HG03196 (cell line): Measurements from ENCODE around the gene PRDM15.

Experiments used
- ATAC-seq: cut with Tn5 transposase; IDR thresholded peaks from one replicate; pipeline ENCODE4 v1.9.1; 2021; ENCODE audit not compliant: unreplicated experiment

PRDM15 gene

DNA sequence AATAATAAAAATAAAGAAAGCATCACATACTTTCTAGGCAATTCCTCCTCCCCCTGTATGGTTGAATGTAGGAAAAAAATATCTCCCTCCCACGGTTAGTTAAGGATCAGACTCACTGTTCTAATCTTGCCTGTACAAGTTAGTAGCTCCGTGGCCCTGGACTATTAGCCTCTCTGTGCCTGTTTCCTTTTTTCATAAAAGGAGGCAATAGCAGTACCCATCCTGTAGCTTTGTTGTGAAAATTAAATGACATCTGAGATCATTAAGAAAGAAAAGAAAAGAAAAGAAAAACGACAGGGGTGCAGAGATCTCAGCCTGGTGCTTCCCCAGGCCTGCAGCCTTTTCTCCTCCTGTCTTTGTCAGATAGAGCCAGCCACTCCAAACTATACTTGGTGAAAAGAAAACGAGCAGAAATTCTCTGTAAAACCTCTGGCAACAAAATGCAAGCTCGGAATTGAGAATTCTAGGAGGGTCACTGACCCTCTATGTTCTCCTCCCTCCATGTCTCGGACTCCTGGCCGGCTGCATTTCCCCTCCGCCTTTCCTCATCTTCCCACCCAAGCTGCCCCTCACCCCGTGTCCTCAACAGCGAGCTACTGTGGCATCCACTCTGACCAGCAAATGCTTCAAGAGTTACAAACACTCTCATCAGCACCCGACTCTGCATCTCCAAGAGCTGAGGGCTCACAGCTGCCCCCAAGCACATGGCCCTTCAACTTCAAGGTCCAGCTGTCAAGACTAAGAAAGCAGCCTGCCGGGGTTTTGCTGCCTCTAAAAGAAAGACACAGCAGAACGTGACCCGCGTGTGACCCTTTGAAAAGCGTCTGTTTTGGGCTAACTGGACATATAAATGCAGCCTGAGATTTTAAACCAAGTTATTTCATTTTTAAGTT is 125.9 kb downstream of the PRDM15 start:
- no peak for ATAC-seq

DNA sequence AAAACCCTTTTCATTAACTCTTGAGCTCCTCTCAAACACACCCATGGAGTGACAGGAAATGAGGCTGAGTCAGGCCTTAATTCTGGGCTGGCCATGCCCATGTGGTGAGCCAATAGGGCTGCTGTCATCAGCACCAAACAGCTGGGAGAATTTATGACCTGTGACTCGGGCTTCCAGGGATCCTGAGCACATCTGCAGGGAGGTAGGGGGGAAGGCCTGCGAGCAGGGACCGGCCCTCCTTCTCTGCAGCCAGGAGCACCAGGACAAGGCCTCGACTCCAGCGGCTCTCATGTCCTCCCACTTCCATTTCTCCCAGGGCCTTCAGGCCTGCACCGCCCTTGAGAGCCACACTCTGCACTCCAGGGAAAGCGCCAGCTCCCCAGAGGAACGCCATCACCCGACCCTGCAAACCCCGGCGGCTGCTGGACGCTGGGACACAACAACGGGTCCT is 126.9 kb downstream of the PRDM15 start:
- no peak for ATAC-seq

DNA sequence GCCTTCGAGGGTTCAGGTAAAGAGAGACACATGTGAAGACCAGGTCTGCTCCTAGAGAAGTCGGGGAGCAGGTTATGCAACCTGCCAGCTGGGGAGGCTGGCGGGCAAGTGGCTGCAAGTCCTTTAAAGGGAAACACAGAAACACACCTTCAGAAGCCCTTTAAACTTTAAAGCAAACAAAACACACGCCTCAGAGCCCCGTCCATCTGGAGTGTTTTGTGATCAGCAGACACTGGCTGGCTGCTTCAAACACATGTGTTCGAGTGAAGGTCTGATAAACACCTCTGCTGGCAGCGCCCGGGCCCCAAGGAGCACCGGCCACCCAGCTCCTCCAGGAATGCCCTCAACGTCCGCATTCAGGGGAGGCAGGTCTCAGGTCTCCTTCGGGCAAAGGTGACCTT is 127.5 kb downstream of the PRDM15 start:
- no peak for ATAC-seq

DNA sequence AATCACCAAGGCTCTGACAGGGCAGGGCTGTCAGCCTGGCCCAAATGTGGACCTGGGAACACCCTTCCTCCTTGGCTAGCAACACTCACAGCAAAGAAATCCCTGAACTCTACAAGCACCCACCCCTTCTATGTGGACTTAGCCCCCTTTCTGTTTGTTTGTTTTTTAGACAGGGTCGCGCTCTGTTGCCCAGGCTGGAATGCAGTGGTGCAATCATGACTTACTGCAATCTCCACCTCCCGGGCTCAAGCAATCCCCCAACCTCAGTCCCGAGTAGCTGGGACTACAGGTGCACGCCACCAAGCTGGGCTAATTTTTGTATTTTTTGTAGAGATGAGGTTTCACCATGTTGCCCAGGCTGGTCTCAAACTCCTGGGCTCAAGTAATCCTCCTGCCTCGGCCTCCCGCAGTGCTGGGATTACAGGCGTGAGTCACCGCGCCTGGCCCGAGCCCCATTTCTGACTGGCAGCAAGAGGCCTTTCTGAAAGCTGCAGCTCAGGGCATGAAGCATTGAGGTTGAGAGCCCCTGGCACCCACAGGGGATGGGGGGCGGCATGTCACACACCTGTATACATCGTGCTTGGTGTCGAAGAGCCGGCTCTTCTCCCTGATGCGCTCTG is 128.5 kb downstream of the PRDM15 start:
- ATAC-seq: no peak

DNA sequence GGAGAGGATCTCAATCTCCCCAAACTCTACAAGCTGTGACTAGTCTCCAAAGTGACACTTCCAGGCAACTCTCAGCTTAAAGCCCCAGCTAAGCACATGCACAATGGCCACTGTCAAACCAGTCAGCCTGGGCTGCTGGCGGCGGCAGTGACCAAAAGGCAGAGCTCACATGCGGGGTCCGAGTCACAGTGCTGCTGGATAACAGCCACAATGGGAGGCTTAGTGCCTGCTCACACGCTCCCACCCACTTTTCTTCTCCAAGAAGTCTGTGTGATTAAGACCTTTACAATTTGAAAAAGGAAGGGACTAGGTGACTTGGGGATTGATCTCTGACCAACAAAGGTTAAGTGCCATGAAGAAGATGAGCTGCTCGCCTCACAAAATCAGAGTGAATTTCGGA is 129.1 kb downstream of the PRDM15 start:
- ATAC-seq: no peak

DNA sequence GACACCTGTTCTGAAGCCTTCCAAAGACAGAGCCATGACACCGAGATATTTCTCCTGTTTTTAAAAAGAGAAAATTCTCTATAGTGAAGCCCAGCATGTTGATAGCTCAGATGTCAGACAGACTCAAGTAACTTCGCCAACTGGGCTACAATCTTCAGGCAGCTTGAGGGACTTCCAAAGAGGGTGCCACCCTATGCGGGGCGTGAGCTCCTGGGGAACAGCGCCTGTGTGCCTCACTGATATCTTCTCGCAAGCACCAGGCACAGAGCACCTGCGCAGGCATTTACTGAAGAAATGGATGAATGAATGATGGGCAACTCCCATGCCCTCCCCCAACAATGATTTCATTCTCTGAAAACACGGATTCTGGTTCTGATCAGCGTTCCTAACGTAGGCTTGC is 129.9 kb downstream of the PRDM15 start:
- ATAC-seq: no peak
